Activated gamma-delta T cell treated with Interleukin-2 at 50 U/mL for 16 hours (primary cell): ENCODE data around the gene RGS19.
"Not testable (repeated sequence)": the region's sequence is repeated elsewhere in the genome, so short reads cannot be mapped to it uniquely, and the experiment has no call there.

ENCODE experiments used
- DNase-seq: peaks from one replicate; pipeline ENCODE4 v3.0.0-alpha.2; 2020

RGS19 gene

GRCh38 chr20:64092258-64093012, 13.1 kb upstream of the RGS19 start:
- no peak for DNase-seq

GRCh38 chr20:64091770-64092169, 12.5 kb upstream of the RGS19 start:
- no peak for DNase-seq

- no peak for DNase-seq
Measured at GRCh38 chr20:64091340-64091739, 12.0 kb upstream of the RGS19 start.

GRCh38 chr20:64090165-64090564, 10.8 kb upstream of the RGS19 start:
- DNase-seq = no peak

GRCh38 chr20:64088586-64088985, 9.3 kb upstream of the RGS19 start:
- DNase-seq = not testable (repeated sequence)

GRCh38 chr20:64087226-64087825, 8.0 kb upstream of the RGS19 start:
- DNase-seq = not testable (repeated sequence)

GRCh38 chr20:64086801-64087200, 7.5 kb upstream of the RGS19 start:
- no peak for DNase-seq

GRCh38 chr20:64084685-64085152, 5.4 kb upstream of the RGS19 start:
- no peak for DNase-seq

- no peak for DNase-seq
Measured at GRCh38 chr20:64083804-64084684, 4.7 kb upstream of the RGS19 start, which contains the start of gene LKAAEAR1. LKAAEAR1 (minus strand) TSS chr20:64084398; CDS start chr20:64084219, 179 bp downstream.

- DNase-seq = peak; percentile 58
Measured at GRCh38 chr20:64083378-64083803, 4.1 kb upstream of the RGS19 start.

- DNase-seq = no peak
Measured at GRCh38 chr20:64082820-64083377, 3.6 kb upstream of the RGS19 start.

- DNase-seq = no peak
Measured at GRCh38 chr20:64082126-64082731, 2.9 kb upstream of the RGS19 start.

- no peak for DNase-seq
Measured at GRCh38 chr20:64081624-64081964, 2.3 kb upstream of the RGS19 start.

- no peak for DNase-seq
Measured at GRCh38 chr20:64080813-64081623, 1.7 kb upstream of the RGS19 start.

- DNase-seq = peak; percentile 35
Measured at GRCh38 chr20:64080013-64080812, 895 bp upstream of the RGS19 start, which contains the start of gene OPRL1. OPRL1 (plus strand) TSS chr20:64080082; CDS start chr20:64092721, 12,639 bp downstream.

- DNase-seq = no peak
Measured at GRCh38 chr20:64078934-64079272, 415 bp downstream of the RGS19 start.

GRCh38 chr20:64077876-64078551, 1.3 kb downstream of the RGS19 start:
- DNase-seq = peak; percentile 69

- DNase-seq = no peak
Measured at GRCh38 chr20:64077541-64077875, 1.8 kb downstream of the RGS19 start.

- DNase-seq = peak; percentile 37
Measured at GRCh38 chr20:64077094-64077493, 2.2 kb downstream of the RGS19 start.
